ENCODE results near the gene DAB2IP.

Gene DAB2IP

DNA sequence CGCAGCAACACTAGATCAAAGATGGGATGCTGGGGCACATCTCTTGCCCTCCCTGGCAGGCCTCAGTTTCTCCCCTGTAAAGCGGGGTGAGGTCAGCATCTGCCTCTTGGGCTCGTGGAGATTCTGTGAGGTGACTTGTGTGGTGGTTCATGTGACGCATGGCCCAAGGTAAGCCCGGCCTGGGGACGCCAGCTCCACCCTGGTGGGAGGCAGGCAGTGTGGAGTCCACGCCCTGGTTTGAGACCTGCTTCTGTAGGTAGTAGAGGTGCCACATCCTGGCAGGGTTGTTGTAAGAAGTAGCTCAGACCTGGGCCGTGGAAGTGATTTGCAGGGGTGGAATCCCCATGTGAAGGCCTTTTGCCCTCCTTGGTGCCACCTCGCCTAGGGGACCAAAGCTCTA is 101.5 kb downstream of the DAB2IP start:
- TF ChIP-seq PATZ1 (tag by site-specific recombination; IDR thresholded peaks at IDR 0.05) = no peak
- no peak for TF ChIP-seq KLF9 (tag by site-specific recombination; IDR thresholded peaks at IDR 0.05; ENCODE audit: low read depth)
- no peak for TF ChIP-seq ZBTB10 (tag by site-specific recombination; IDR thresholded peaks at IDR 0.05)
- no peak for TF ChIP-seq ZNF704 (tag by site-specific recombination; IDR thresholded peaks at IDR 0.05)
- TF ChIP-seq SALL2 (tag by site-specific recombination; IDR thresholded peaks at IDR 0.05; ENCODE audit: borderline replicate concordance) = no peak
- no peak for TF ChIP-seq ZNF561 (tag by site-specific recombination; IDR thresholded peaks at IDR 0.05; ENCODE audit: borderline replicate concordance)
- TF ChIP-seq ZNF560 (tag by site-specific recombination; IDR thresholded peaks at IDR 0.05; ENCODE audit: borderline replicate concordance) = no peak
- TF ChIP-seq, protein P1, sequence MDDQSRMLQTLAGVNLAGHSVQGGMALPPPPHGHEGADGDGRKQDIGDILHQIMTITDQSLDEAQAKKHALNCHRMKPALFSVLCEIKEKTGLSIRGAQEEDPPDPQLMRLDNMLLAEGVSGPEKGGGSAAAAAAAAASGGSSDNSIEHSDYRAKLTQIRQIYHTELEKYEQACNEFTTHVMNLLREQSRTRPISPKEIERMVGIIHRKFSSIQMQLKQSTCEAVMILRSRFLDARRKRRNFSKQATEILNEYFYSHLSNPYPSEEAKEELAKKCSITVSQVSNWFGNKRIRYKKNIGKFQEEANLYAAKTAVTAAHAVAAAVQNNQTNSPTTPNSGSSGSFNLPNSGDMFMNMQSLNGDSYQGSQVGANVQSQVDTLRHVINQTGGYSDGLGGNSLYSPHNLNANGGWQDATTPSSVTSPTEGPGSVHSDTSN (CRISPR knock-in tag; IDR thresholded peaks at IDR 0.05) = no peak
- no peak for TF ChIP-seq REPIN1 (tag by site-specific recombination; IDR thresholded peaks at IDR 0.05; ENCODE audit: low read depth)
- TF ChIP-seq, protein P2, sequence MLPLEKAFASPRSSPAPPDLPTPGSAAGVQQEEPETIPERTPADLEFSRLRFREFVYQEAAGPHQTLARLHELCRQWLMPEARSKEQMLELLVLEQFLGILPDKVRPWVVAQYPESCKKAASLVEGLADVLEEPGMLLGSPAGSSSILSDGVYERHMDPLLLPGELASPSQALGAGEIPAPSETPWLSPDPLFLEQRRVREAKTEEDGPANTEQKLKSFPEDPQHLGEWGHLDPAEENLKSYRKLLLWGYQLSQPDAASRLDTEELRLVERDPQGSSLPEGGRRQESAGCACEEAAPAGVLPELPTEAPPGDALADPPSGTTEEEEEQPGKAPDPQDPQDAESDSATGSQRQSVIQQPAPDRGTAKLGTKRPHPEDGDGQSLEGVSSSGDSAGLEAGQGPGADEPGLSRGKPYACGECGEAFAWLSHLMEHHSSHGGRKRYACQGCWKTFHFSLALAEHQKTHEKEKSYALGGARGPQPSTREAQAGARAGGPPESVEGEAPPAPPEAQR (tag by site-specific recombination; IDR thresholded peaks at IDR 0.05) = no peak
- no peak for TF ChIP-seq ZNF335 (tag by site-specific recombination; conservative IDR thresholded peaks at IDR 0.05)
- TF ChIP-seq ZSCAN23 (tag by site-specific recombination; IDR thresholded peaks at IDR 0.05) = no peak
- TF ChIP-seq ZNF404 (tag by site-specific recombination; IDR thresholded peaks at IDR 0.05) = no peak
- TF ChIP-seq ZNF529 (tag by site-specific recombination; IDR thresholded peaks at IDR 0.05; ENCODE audit: insufficient replicate concordance) = no peak
- no peak for TF ChIP-seq ZNF146 (tag by site-specific recombination; IDR thresholded peaks at IDR 0.05)
- TF ChIP-seq ZNF571 (tag by site-specific recombination; IDR thresholded peaks at IDR 0.05) = no peak
- no peak for TF ChIP-seq ZNF292 (tag by site-specific recombination; IDR thresholded peaks at IDR 0.05; ENCODE audit: borderline replicate concordance, low read depth)
- ChIA-PET POLR2A (no interaction called here), CTCF (interaction anchor here (0.5 kb wide), 1 partner anchor 74 kb away, joined by 3 read pairs; no protein-coding TSS in a partner anchor)
- Histone ChIP-seq H3K36me3 (ENCODE audit: control insufficient read depth in 2 of 2, insufficient read depth in 1 of 2, low read length in 2 of 2) (peaks cover 0 to 10% of the 10 kb centered on the region in 2 experiments; a peak in 1 of 3 replicates), H3K4me3 (ENCODE audit: low read depth, low read length) (no peak overlapping the region), H3K4me1 (ENCODE audit: control insufficient read depth, insufficient read depth, low read length) (no peaks in the 10 kb centered on the region), H3K27ac (ENCODE audit: extremely low read depth, low read depth, low read length) (no peak overlapping the region), H3K9me3 (ENCODE audit: control insufficient read depth, insufficient read depth, low read depth, low read length) (no peaks in the 10 kb centered on the region)
